ENCODE results near the gene DLGAP1. TPM values are rescaled to one million over a fixed set of nuclear protein-coding genes. Genes with fewer than 3 reads are reported as not detected.

Gene DLGAP1
- total and polyA plus RNA-seq, 2 experiments from 2014 or later, result 17.0 to 48.5 TPM

GRCh38 chr18:3647636-3648035, 807.5 kb downstream of the DLGAP1 start:
- H3K27ac ChIP-seq (ENCODE audit: low read depth), result no peak overlapping the region
- TF ChIP-seq ZNF114 (CRISPR knock-in tag; IDR thresholded peaks at IDR 0.05) (no peak), ETS1 (IDR thresholded peaks at IDR 0.05) (no peak), EZH2phosphoT487 (IDR thresholded peaks at IDR 0.05; ENCODE audit: unreplicated experiment) (no peak), CREB1 (CRISPR knock-in tag; IDR thresholded peaks at IDR 0.05; ENCODE audit: low read depth) (no peak), ZNF462 (CRISPR knock-in tag; IDR thresholded peaks at IDR 0.05) (no peak), STAT1 (IDR thresholded peaks at IDR 0.05; ENCODE audit: unreplicated experiment) (no peak)
- peaks cover 12% of the 10 kb centered on the region for H3K27me3 Mint-ChIP-seq (ENCODE audit: insufficient read depth, low read depth, poor library complexity)
- H3F3A ChIP-seq (replicated peaks; ENCODE audit: low read depth), result peaks cover 12% of the 10 kb centered on the region; the same call in 1 of the 2 replicates
- ATAC-seq, result no peak
- H3K36me3 Mint-ChIP-seq (ENCODE audit: low read depth), result peaks cover 3% of the 10 kb centered on the region; the same call in 2 of the 3 replicates
- H3K27me3 ChIP-seq (ENCODE audit: insufficient read depth), result no peaks in the 10 kb centered on the region
- no peaks in the 10 kb centered on the region for H3K36me3 ChIP-seq (ENCODE audit: insufficient read depth)
- no peak for DNase-seq (ENCODE audit: low spot score)
- no peaks in the 10 kb centered on the region for H3K9me3 Mint-ChIP-seq
- H3K4me3 ChIP-seq, result no peak overlapping the region
- H3K9me2 ChIP-seq (ENCODE audit: insufficient read depth), result no peaks in the 10 kb centered on the region
- no peak overlapping the region for H3K27ac Mint-ChIP-seq
- H3K4me1 Mint-ChIP-seq, result peaks cover 19% of the 10 kb centered on the region
- H3K4me1 ChIP-seq (ENCODE audit: insufficient read depth), result peaks cover 29% of the 10 kb centered on the region
- H3K79me2 ChIP-seq (replicated peaks; ENCODE audit: insufficient read depth), result no peaks in the 10 kb centered on the region
- H2AFZ ChIP-seq, result no peak overlapping the region
- no peak overlapping the region for H3K4me3 Mint-ChIP-seq
- H3K4me2 ChIP-seq, result no peak overlapping the region; the same call in 1 of the 2 replicates
- H4K20me1 ChIP-seq (replicated peaks; ENCODE audit: insufficient read depth), result no peaks in the 10 kb centered on the region

Data from GM23338 (cell line).